ENCODE results near the gene MTX1. TPM values are rescaled to one million over a fixed set of nuclear protein-coding genes. Genes with fewer than 3 reads are reported as not detected.
A peak's percentile ranks its signal among the peaks of the same experiment; 100 is the strongest.

MTX1 gene
- total and polyA plus RNA-seq, 9 of the 15 experiments (the other 6 are each of a cell fraction or from before 2014, with no cell fraction given) = 29.1 to 98.4 (median 66.9) TPM

DNA sequence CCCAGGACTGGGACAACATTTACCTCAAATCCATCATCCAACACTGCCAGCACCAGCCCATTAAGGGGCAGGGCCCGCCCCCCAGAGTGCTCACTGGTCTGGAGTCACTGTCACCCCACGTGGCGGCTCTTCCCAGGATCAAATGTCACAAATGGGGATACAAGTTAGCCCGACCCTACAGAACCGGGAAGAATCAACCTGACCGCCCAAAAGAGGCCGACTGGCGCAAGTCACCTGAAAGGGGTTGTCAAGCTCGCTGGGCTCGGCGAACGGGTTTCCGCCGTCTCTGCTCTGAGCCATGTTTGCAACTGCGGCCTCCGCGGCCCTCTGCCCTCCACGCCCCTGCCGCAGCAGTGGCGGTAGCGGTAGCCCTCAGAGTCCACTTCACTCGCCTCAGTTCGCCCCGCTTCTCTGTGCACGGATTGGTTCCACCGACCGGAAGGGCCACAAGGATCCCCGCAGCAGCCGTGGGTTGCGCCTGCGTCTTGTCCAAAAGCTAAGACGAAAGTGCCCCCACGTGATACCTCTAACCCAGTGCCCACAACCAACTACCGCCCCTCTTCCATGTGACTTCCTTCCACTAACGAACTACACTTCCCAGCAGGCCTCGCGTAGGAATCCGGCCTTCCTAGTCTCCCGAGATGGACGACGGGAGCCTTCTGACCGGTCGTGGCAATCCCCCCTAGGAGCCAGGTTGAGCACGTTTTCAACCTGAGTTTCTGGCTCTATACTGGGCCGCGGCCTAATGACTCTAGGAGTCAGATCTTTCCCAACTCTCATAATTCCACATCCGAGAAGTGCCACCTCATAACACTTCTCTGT, 53.6 kb downstream of the MTX1 start, which contains the start of gene SCAMP3 (continued):
- TF ChIP-seq CBFA2T3 (IDR thresholded peaks at IDR 0.05) (no peak), SP1 (CRISPR knock-in tag; IDR thresholded peaks at IDR 0.05) (peak; percentile 77), POLR3A (IDR thresholded peaks at IDR 0.05; ENCODE audit: borderline replicate concordance, extremely low read depth, insufficient read depth, insufficient read length) (no peak), PYGO2 (tag; IDR thresholded peaks at IDR 0.05) (no peak), ZNF212 (CRISPR knock-in tag; IDR thresholded peaks at IDR 0.05) (0 out of 2 replicates have a peak, but pooled peaks have one; percentile 25), TCF7 (IDR thresholded peaks at IDR 0.05; ENCODE audit: borderline replicate concordance) (no peak), ASH1L (IDR thresholded peaks at IDR 0.05; ENCODE audit: borderline replicate concordance, low read depth, partially characterized antibody) (peak; percentile 40), ZBTB9 (CRISPR knock-in tag; IDR thresholded peaks at IDR 0.05) (peak; percentile 91), ATF7 (IDR thresholded peaks at IDR 0.05) (peak; percentile 74), RFX7 (CRISPR knock-in tag; IDR thresholded peaks at IDR 0.05) (peak; percentile 23; the same call in 1 of the 2 replicates), ZNF316 (IDR thresholded peaks at IDR 0.05) (no peak), SUPT5H (IDR thresholded peaks at IDR 0.05) (peak; percentile 89), MCM7 (IDR thresholded peaks at IDR 0.05) (no peak), NRF1 (conservative IDR thresholded peaks at IDR 0.05 in 1 of 2, IDR thresholded peaks at IDR 0.05 in 1 of 2) (peak; percentile 94 to 95), JUND (IDR thresholded peaks at IDR 0.05; ENCODE audit: borderline replicate concordance, low read depth, low read length) (peak; percentile 37; the same call in 1 of the 2 replicates), JUND (tag; IDR thresholded peaks at IDR 0.05; ENCODE audit: borderline replicate concordance, low read depth, low read length) (peak; percentile 50; the same call in 1 of the 3 replicates), SMC3 (conservative IDR thresholded peaks at IDR 0.05; ENCODE audit: insufficient read depth, low read depth, low read length) (no peak), BHLHE40 (IDR thresholded peaks at IDR 0.05; ENCODE audit: low read length) (peak; percentile 67), KHSRP (IDR thresholded peaks at IDR 0.05) (no peak), ZNF764 (CRISPR knock-in tag; IDR thresholded peaks at IDR 0.05; ENCODE audit: low read depth) (no peak), CBFB (CRISPR knock-in tag; IDR thresholded peaks at IDR 0.05) (no peak; the same call in 1 of the 2 replicates), ZNF143 (CRISPR knock-in tag; IDR thresholded peaks at IDR 0.05) (peak; percentile 97), JUNB (CRISPR knock-in tag; conservative IDR thresholded peaks at IDR 0.05) (no peak; the same call in 1 of the 2 replicates), SMARCC2 (IDR thresholded peaks at IDR 0.05; ENCODE audit: low read depth) (no peak), PML (IDR thresholded peaks at IDR 0.05; ENCODE audit: low read length) (no peak; the same call in none of the 2 replicates), CTBP1 (IDR thresholded peaks at IDR 0.05; ENCODE audit: borderline replicate concordance) (no peak; the same call in 1 of the 2 replicates)
- TF ChIP-seq, protein P1, sequence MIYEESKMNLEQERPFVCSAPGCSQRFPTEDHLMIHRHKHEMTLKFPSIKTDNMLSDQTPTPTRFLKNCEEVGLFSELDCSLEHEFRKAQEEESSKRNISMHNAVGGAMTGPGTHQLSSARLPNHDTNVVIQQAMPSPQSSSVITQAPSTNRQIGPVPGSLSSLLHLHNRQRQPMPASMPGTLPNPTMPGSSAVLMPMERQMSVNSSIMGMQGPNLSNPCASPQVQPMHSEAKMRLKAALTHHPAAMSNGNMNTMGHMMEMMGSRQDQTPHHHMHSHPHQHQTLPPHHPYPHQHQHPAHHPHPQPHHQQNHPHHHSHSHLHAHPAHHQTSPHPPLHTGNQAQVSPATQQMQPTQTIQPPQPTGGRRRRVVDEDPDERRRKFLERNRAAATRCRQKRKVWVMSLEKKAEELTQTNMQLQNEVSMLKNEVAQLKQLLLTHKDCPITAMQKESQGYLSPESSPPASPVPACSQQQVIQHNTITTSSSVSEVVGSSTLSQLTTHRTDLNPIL (CRISPR knock-in tag; IDR thresholded peaks at IDR 0.05) = peak; percentile 71
- TF ChIP-seq, protein P2, sequence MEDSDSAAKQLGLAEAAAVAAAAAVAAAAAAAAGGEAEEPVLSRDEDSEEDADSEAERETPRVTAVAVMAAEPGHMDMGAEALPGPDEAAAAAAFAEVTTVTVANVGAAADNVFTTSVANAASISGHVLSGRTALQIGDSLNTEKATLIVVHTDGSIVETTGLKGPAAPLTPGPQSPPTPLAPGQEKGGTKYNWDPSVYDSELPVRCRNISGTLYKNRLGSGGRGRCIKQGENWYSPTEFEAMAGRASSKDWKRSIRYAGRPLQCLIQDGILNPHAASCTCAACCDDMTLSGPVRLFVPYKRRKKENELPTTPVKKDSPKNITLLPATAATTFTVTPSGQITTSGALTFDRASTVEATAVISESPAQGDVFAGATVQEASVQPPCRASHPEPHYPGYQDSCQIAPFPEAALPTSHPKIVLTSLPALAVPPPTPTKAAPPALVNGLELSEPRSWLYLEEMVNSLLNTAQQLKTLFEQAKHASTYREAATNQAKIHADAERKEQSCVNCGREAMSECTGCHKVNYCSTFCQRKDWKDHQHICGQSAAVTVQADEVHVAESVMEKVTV (CRISPR knock-in tag; IDR thresholded peaks at IDR 0.05) = peak; percentile 75

All from K562 (cell line).